DND-41 (cell line): Measurements from ENCODE around the gene TMEM39A.

Experiments used
- ATAC-seq: fragments of 200-7000 bp; cut with Tn5 transposase; 3 replicates; pipeline ENCODE4 v1.9.1; 2021; ENCODE audit warnings: low read depth; ENCODE audit not compliant: insufficient read depth
- DNase-seq: peaks from one replicate; pipeline ENCODE4 v3.0.0-alpha.2; 2020
- H2AFZ ChIP-seq: 2 replicates; pipeline ENCODE4 v1.6.0; 2012; ENCODE audit warnings: low read depth, low read length
- H3K27ac ChIP-seq: 2 replicates; pipeline ENCODE4 v1.5.1; 2012; ENCODE audit warnings: low read length, inconsistent platforms
- H3K27me3 ChIP-seq: fragments of 200-600 bp; sonication (generic); 2 replicates; pipeline ENCODE4 v1.6.0; 2012; ENCODE audit warnings: low read length, mild to moderate bottlenecking, inconsistent platforms; ENCODE audit not compliant: insufficient read depth, poor library complexity
- H3K36me3 ChIP-seq: 2 replicates; pipeline ENCODE4 v1.5.1; 2012; ENCODE audit warnings: low read length, inconsistent platforms; ENCODE audit not compliant: insufficient read depth
- H3K4me1 ChIP-seq: 2 replicates; pipeline ENCODE4 v1.5.1; 2012; ENCODE audit warnings: mild to moderate bottlenecking, low read length; ENCODE audit not compliant: insufficient read depth
- H3K4me2 ChIP-seq: 2 replicates; pipeline ENCODE4 v1.6.0; 2012; ENCODE audit warnings: mild to moderate bottlenecking, moderate library complexity, low read length, inconsistent platforms; ENCODE audit not compliant: insufficient read depth
- H3K4me3 ChIP-seq, 2 experiments: fragments of 200-600 bp in 1 of 2; shearing (Covaris generic) in 1 of 2; 2 replicates each; pipeline ENCODE4 v1.5.1; 2012 to 2016; ENCODE audit warnings: inconsistent platforms in 2 of 2, low read length in 2 of 2, mild to moderate bottlenecking in 2 of 2, low read depth in 1 of 2, moderate library complexity in 1 of 2
- H3K79me2 ChIP-seq: 2 replicates; pipeline ENCODE4 v1.6.0; 2012; ENCODE audit warnings: low read length, inconsistent platforms; ENCODE audit not compliant: insufficient read depth
- H3K9ac ChIP-seq: 2 replicates; pipeline ENCODE4 v1.6.0; 2012; ENCODE audit warnings: low read depth, mild to moderate bottlenecking, inconsistent platforms, low read length, moderate library complexity
- H3K9me3 ChIP-seq: 2 replicates; pipeline ENCODE4 v1.5.1; 2012; ENCODE audit warnings: low read length, moderate library complexity, mild to moderate bottlenecking, inconsistent platforms; ENCODE audit not compliant: insufficient read depth, severe bottlenecking
- H4K20me1 ChIP-seq: 2 replicates; pipeline ENCODE4 v1.6.0; 2012; ENCODE audit warnings: low read length; ENCODE audit not compliant: insufficient read depth
- CTCF ChIP-seq: IDR thresholded peaks from 2 replicates; pipeline ENCODE4 v1.5.1; 2012; ENCODE audit warnings: borderline replicate concordance, low read length, moderate library complexity, mild to moderate bottlenecking; ENCODE audit not compliant: poor library complexity, severe bottlenecking; ENCODE audit errors: extremely low read depth
- EZH2 ChIP-seq: IDR thresholded peaks from 3 replicates; pipeline ENCODE4 v1.6.1; 2012; ENCODE audit warnings: borderline replicate concordance, low read depth, mild to moderate bottlenecking, moderate library complexity, low read length, inconsistent platforms; ENCODE audit not compliant: severe bottlenecking

TMEM39A gene

GRCh38 chr3:119498186-119499011 lies 35.0 kb upstream of the TMEM39A start, which contains the start of gene TIMMDC1:
Gene TIMMDC1, plus strand, starts transcription at chr3:119498547. Its CDS starts 187 bp downstream, at chr3:119498734.
- Histone ChIP-seq H3K27ac (peak within 1 kb of the TSS; percentile 88), H4K20me1 (no peaks in the 10 kb centered on the region), H3K27me3 (no peaks in the 10 kb centered on the region), H2AFZ (peak within 1 kb of the TSS; percentile 97), H3K4me3 (peak within 1 kb of the TSS; percentile 65 to 88), H3K4me2 (peak within 1 kb of the TSS; percentile 84), H3K4me1 (peaks cover 35% of the 10 kb centered on the region), H3K79me2 (peaks cover 39% of the 10 kb centered on the region), H3K9ac (peak within 1 kb of the TSS; percentile 81), H3K36me3 (peaks cover 8% of the 10 kb centered on the region), H3K9me3 (no peaks in the 10 kb centered on the region)
- ATAC-seq = peak; percentile 97
- TF ChIP-seq EZH2 = no peak
- TF ChIP-seq CTCF = peak; percentile 8
- peak; percentile 97 for DNase-seq

- Histone ChIP-seq H3K9ac (peak overlapping the region; percentile 81), H3K27ac (peak overlapping the region; percentile 77), H3K79me2 (peaks cover 39% of the 10 kb centered on the region), H3K36me3 (peaks cover 3% of the 10 kb centered on the region; the same call in 1 of the 2 replicates), H2AFZ (peak overlapping the region; percentile 80), H3K9me3 (no peaks in the 10 kb centered on the region), H3K4me3 (peak overlapping the region; percentile 65 to 88; a peak in 3 of 4 replicates), H3K27me3 (no peaks in the 10 kb centered on the region), H3K4me2 (peak overlapping the region; percentile 84), H3K4me1 (peaks cover 35% of the 10 kb centered on the region), H4K20me1 (no peaks in the 10 kb centered on the region)
- TF ChIP-seq CTCF (no peak), EZH2 (no peak)
- DNase-seq (no peak), ATAC-seq (no peak; the same call in 1 of the 3 replicates)
Measured at GRCh38 chr3:119497820-119498185, 34.4 kb upstream of the TMEM39A start.

- ATAC-seq (no peak), DNase-seq (no peak)
- no peak overlapping the region for H3K4me2 ChIP-seq
- peaks cover 20% of the 10 kb centered on the region for H3K36me3 ChIP-seq
- no peak overlapping the region for H2AFZ ChIP-seq
- H3K79me2 ChIP-seq = peaks cover 20% of the 10 kb centered on the region
- no peak overlapping the region for H3K9ac ChIP-seq
- H4K20me1 ChIP-seq = no peaks in the 10 kb centered on the region
- H3K4me3 ChIP-seq = no peak overlapping the region
- H3K27me3 ChIP-seq = no peaks in the 10 kb centered on the region
- TF ChIP-seq CTCF = peak; percentile 4
- no peak for TF ChIP-seq EZH2
- H3K4me1 ChIP-seq = peaks cover 18% of the 10 kb centered on the region
- H3K27ac ChIP-seq = no peak overlapping the region
- no peaks in the 10 kb centered on the region for H3K9me3 ChIP-seq
Measured at GRCh38 chr3:119494597-119494996, 31.2 kb upstream of the TMEM39A start.
